ENCODE results near the gene SYNJ1. TPM values are rescaled to one million over a fixed set of nuclear protein-coding genes. Genes with fewer than 3 reads are reported as not detected.
A peak's percentile ranks its signal among the peaks of the same experiment; 100 is the strongest.

The SYNJ1 gene
- total and polyA plus RNA-seq, 2 of the 13 experiments (the other 11 are each of a cell fraction or from before 2014, with no cell fraction given) = 2.0 to 2.7 TPM

DNA sequence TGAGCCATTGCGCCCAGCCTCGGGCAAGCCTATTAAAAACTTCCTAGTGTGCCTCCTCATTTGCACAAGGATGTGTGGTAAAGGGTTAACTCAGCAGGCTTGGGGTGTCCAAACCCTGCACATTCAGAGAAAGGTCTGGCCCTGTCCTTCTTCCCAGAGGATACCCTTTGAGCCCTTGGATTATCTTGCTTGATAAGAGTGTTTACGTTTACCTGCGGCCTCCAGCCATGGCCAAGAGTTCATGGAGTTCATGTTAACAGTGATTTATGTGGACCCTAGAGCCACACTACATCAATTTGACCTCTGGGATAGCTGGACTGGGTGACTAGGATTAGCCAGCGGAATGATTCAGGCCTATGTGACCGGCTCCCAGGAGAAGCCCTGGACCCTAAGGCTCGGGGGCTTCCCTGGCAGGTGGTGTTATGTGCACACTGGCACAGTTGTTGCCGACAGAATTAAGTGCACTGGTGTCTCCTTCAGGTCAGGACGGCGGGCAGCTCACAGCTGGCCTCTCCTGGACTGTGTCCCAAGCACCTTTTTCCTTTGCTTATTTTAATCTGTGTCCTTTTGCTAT lies 134.8 kb downstream of the SYNJ1 start (continued):
- TF ChIP-seq, protein P1, sequence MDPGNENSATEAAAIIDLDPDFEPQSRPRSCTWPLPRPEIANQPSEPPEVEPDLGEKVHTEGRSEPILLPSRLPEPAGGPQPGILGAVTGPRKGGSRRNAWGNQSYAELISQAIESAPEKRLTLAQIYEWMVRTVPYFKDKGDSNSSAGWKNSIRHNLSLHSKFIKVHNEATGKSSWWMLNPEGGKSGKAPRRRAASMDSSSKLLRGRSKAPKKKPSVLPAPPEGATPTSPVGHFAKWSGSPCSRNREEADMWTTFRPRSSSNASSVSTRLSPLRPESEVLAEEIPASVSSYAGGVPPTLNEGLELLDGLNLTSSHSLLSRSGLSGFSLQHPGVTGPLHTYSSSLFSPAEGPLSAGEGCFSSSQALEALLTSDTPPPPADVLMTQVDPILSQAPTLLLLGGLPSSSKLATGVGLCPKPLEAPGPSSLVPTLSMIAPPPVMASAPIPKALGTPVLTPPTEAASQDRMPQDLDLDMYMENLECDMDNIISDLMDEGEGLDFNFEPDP (CRISPR knock-in tag; conservative IDR thresholded peaks at IDR 0.05) = no peak
- TF ChIP-seq HOXA9 (CRISPR knock-in tag; IDR thresholded peaks at IDR 0.05; ENCODE audit: borderline replicate concordance) = peak; percentile 82; the same call in 1 of the 2 replicates
- no peak for TF ChIP-seq NFATC3 (CRISPR knock-in tag; IDR thresholded peaks at IDR 0.05)
- TF ChIP-seq ZNF333 (CRISPR knock-in tag; IDR thresholded peaks at IDR 0.05; ENCODE audit: borderline replicate concordance) = no peak
- TF ChIP-seq NR1H2 (CRISPR knock-in tag; IDR thresholded peaks at IDR 0.05; ENCODE audit: borderline replicate concordance, low read depth) = no peak
- peak; percentile 99 for TF ChIP-seq GATA4 (IDR thresholded peaks at IDR 0.05; ENCODE audit: borderline replicate concordance, low read depth)
- no peak for TF ChIP-seq ATM (IDR thresholded peaks at IDR 0.05; ENCODE audit: borderline replicate concordance)
- TF ChIP-seq WIZ (CRISPR knock-in tag; IDR thresholded peaks at IDR 0.05) = peak; percentile 66; the same call in 1 of the 2 replicates
- no peak for TF ChIP-seq AGO2 (optimal IDR thresholded peaks at IDR 0.05; ENCODE audit: low read depth, low read length)
- TF ChIP-seq, protein P2, sequence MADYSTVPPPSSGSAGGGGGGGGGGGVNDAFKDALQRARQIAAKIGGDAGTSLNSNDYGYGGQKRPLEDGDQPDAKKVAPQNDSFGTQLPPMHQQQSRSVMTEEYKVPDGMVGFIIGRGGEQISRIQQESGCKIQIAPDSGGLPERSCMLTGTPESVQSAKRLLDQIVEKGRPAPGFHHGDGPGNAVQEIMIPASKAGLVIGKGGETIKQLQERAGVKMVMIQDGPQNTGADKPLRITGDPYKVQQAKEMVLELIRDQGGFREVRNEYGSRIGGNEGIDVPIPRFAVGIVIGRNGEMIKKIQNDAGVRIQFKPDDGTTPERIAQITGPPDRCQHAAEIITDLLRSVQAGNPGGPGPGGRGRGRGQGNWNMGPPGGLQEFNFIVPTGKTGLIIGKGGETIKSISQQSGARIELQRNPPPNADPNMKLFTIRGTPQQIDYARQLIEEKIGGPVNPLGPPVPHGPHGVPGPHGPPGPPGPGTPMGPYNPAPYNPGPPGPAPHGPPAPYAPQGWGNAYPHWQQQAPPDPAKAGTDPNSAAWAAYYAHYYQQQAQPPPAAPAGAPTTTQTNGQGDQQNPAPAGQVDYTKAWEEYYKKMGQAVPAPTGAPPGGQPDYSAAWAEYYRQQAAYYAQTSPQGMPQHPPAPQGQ (CRISPR knock-in tag; IDR thresholded peaks at IDR 0.05; ENCODE audit: borderline replicate concordance) = peak; percentile 45; the same call in 1 of the 2 replicates
- peak; percentile 78 for TF ChIP-seq JUN (CRISPR knock-in tag; IDR thresholded peaks at IDR 0.05)
- TF ChIP-seq ZNF558 (CRISPR knock-in tag; IDR thresholded peaks at IDR 0.05; ENCODE audit: borderline replicate concordance) = no peak
- peak; percentile 100 for TF ChIP-seq GFI1 (CRISPR knock-in tag; IDR thresholded peaks at IDR 0.05; ENCODE audit: borderline replicate concordance)
- no peak for TF ChIP-seq HNRNPK (IDR thresholded peaks at IDR 0.05; ENCODE audit: low read depth, low read length, poor library complexity, severe bottlenecking)
- TF ChIP-seq ZNF501 (CRISPR knock-in tag; IDR thresholded peaks at IDR 0.05) = peak; percentile 77; the same call in 1 of the 2 replicates
- TF ChIP-seq CENPX (CRISPR knock-in tag; IDR thresholded peaks at IDR 0.05) = no peak
- TF ChIP-seq ELF3 (CRISPR knock-in tag; IDR thresholded peaks at IDR 0.05) = peak; percentile 80
- peak; percentile 81 for TF ChIP-seq HIVEP1 (CRISPR knock-in tag; IDR thresholded peaks at IDR 0.05)
- TF ChIP-seq MATR3 (CRISPR knock-in tag; IDR thresholded peaks at IDR 0.05) = no peak
- TF ChIP-seq, protein P3, sequence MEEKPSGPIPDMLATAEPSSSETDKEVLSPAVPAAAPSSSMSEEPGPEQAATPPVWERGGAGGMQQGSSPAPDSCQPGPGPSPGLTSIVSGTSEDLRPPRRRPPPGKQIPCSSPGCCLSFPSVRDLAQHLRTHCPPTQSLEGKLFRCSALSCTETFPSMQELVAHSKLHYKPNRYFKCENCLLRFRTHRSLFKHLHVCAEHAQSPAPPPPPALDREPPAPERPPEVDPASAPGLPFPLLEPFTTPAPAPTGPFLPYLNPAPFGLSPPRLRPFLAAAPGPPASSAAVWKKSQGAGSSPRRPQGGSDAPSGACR (CRISPR knock-in tag; IDR thresholded peaks at IDR 0.05) = peak; percentile 96
- TF ChIP-seq, protein P4, sequence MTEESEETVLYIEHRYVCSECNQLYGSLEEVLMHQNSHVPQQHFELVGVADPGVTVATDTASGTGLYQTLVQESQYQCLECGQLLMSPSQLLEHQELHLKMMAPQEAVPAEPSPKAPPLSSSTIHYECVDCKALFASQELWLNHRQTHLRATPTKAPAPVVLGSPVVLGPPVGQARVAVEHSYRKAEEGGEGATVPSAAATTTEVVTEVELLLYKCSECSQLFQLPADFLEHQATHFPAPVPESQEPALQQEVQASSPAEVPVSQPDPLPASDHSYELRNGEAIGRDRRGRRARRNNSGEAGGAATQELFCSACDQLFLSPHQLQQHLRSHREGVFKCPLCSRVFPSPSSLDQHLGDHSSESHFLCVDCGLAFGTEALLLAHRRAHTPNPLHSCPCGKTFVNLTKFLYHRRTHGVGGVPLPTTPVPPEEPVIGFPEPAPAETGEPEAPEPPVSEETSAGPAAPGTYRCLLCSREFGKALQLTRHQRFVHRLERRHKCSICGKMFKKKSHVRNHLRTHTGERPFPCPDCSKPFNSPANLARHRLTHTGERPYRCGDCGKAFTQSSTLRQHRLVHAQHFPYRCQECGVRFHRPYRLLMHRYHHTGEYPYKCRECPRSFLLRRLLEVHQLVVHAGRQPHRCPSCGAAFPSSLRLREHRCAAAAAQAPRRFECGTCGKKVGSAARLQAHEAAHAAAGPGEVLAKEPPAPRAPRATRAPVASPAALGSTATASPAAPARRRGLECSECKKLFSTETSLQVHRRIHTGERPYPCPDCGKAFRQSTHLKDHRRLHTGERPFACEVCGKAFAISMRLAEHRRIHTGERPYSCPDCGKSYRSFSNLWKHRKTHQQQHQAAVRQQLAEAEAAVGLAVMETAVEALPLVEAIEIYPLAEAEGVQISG (CRISPR knock-in tag; IDR thresholded peaks at IDR 0.05) = peak; percentile 76
- TF ChIP-seq ISL2 (CRISPR knock-in tag; IDR thresholded peaks at IDR 0.05) = peak; percentile 89
